Stimulated activated CD4-positive, alpha-beta T cell treated with anti-CD3 and anti-CD28 coated beads, Interleukin-12 subunit alpha, Interleukin-12 subunit beta, amount 100 ng/mL, for 48 hours (primary cell): ENCODE measurements around the gene PTPN14.
"Not testable (repeated sequence)": the region's sequence is repeated elsewhere in the genome, so short reads cannot be mapped to it uniquely, and the experiment has no call there.

Source experiments
- DNase-seq, 3 donors: peaks; one replicate each; pipeline ENCODE4 v3.0.0-alpha.2; 2020; ENCODE audit warnings: low read depth in 2 of 3, low spot score in 1 of 3

The PTPN14 gene

DNA sequence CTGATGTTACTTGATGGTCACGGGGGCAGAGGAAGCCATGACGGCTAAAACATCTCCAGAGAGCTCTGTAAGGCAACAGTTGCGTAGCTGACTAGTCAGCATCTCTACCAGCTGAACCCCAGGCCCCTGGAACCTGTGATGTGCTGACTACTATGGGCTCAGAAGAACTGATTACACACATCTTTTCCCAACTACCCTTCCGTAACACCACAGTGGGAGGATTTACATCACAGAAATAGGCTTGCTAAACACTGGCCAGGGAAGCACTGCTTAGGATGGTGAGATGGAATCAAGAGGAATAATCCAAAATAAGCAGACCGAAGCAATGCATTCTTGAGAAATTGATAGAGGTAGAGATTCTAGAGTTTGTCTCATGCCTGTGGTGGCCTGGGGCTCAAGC, 148.0 kb downstream of the PTPN14 start:
- DNase-seq: no peak

DNA sequence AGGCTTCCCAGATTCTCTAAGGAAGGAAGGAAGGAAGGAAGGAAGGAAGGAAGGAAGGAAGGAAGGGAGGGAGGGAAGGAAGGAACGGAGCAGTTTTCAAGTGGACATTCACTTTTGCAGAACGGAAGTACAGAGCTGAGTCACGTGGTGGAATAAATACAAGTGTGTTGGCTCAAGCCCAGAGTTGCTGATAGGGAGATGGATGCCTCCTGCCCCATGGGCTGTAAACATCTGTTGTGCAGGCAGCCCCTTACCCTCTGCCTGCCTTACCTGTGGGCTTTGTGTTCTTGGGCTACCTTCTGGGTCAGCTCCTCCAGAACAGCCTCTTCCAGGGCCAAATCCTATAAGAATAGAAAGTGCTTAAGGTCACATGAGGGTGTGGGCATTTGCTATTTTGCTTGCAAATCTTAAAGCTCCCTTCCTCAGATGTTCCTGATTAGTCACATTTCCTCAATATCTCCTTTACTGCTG, 148.8 kb downstream of the PTPN14 start:
- no peak for DNase-seq

DNA sequence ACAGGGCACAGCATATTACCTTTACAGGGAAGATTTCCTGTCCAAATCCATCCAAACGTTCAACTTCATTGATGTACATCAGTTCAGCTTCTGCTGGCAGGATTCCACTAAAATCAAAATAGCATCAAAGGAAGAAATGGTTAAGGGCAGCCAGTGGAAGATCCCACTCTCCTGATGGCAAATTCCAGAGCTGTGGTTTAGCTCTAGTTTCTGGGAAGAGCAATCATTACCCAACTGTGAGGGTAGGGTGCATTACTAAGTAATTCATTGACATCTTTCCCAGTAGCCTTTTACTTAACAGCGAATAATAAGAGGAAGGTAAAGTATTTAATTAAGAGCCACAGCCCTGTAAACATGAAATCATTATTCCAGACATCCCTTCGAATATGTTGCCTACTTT, 149.7 kb downstream of the PTPN14 start:
- DNase-seq: no peak

DNA sequence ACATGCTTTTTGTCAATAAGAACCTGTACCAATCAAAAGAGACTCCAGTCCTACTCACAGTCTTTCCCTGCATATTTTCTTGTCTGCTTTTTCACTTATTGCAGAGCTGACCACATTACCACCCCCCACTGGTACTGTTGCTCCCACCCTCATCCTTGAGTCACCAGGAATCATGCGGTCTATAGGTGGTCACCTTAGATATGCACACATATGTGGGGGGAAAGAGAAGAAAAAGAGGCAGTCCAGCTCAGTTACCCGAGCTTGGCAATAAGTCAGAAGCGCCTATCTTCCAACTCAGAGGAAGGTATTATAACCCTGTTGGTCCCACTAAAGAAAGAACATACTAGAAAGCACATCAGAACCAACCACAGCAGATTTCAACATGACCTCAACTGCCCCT, 151.3 kb downstream of the PTPN14 start:
- DNase-seq: no peak

DNA sequence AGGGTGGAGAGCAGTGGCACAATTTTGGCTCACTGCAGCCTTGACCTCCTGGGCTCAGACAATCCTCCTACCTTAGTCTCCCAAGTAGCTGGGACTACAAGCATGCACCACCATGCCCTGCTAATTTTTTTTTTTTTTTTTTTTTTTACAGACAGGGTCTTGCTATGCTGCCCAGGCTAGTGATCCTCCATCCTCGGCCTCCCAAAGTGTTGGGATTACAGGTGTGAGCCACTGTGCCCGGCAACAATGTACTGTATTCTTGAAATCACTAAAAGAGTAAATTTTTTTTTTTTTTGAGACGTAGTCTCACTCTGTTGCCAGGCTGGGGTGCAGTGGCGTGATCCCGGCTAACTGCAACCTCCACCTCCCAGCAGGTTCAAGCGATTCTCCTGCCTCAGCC, 152.9 kb downstream of the PTPN14 start:
- no peak for DNase-seq

DNA sequence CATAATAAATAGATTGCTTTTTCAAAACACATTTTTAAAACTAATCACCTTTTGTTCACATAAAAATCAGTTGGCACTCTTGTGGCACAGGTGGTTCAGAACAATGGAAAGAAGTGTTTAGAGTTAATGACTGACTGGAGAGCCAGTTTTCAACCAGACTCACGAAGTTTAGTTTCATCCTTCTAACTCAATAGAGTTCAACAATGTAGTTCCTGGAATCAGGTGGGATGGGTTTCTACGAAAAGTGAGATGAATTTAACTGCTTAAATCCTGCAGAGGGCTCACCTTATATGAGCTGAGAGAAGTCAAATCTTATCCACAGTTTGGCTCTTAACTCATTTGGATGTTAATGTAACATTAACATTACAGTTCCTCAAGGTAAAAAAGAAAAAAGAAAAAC, 153.9 kb downstream of the PTPN14 start:
- DNase-seq: no peak

DNA sequence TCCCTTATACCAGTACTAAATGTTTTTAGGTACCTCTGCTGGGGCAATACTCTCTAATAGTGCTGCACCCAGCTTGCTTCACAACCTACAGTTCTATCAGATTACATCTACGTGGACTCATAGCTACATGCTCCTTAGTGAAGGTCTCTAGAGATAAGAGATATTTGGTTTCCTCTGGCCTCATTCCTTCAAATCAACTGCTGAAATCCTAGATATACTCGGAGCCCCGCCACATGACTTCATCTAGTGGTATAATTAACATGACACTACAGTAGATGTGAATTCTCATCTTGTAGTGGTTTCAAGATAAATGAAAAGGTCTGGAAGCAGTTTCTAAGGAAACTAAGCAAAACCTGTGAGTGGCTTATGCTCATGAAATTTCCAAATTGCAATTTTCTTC, 155.1 kb downstream of the PTPN14 start:
- no peak for DNase-seq

DNA sequence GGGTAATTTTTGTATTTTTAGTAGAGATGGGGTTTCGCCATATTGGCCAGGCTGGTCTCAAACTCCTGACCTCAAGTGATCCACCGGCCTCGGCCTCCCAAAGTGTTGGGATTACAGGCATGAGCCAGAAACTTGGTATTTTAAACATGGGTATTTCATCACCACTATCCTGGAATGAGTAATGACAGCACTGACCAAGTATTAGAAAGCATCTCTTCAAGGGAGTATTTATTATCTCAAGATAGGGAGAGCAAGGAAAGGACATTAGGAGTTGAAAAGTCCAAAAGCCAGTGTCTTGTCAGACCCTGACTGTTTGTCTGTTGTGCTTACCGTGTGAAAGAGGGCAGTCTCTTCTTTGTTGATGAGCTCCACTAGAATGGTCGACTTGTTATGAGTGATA, 156.8 kb downstream of the PTPN14 start:
- not testable (repeated sequence) for DNase-seq

DNA sequence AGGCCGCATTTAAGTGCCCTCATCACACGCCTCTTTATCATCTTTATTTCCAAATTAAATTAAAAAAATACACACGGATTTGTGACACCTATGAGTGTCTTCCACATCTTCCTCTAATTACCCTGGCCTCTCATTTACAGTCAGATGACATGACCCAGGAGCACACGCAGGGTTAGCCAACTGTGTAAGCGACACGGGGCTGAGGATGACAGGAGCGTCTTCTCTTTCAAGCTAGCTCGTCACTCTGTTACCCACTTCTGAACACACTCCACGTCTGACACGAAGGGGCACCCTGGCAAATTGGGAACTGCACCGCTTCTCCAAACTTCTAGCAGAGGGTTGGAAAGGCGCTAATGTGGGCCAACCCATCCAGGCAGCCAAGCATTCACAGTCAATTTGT, 158.3 kb downstream of the PTPN14 start:
- DNase-seq: no peak

DNA sequence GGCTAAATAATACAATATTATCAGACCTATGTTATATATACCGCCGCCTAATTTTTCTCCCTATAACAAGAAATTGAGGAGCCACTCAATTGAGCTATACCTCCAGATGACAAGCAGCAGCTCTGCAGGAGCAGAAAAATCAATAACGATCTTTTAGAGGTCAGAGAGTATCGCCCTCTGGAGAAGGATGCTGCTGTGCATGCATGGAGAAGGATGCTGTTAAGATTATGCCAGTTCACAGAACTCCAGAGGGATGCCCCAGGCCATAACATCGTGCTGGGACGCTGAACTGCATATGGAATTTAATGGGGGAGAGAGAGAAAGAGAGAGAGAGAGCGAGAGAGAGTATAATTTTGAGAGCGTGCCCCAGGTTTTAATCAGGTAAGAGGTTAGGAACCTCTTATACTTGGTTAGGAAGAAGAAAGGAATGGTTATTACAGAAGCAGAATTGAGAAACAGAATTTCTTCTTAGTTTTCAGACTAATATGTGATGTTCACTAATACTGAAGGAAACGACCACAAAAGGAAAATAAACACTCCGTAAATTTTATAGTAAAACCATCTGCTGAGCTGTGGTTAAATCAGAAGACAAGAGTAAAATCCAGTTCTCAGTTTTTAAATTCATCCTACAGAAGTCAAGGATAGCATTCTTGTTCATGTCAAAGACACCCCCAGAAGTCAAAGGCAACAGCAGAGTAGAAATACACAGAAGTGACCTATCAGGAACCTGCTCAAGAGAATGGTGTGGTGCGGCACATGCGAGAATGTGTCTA, 159.3 kb downstream of the PTPN14 start:
- no peak for DNase-seq

DNA sequence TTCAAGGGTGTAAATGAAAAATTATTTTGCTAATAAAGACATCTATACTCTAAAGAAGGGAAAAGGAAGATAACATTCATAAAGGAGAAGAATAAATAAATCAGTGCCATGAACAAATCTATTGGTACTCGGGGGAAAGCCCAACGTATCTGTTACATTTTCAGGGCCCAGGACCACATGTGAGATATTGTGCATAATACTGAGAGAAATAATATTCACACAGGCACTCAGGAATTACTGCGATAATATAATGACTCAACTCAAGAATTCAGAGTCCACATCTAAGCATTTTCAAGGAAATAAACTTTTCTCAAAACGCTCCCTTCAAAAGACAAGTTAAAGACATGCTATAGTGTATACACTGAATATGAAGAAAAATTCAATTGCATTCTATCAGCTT, 161.7 kb downstream of the PTPN14 start:
- no peak for DNase-seq

DNA sequence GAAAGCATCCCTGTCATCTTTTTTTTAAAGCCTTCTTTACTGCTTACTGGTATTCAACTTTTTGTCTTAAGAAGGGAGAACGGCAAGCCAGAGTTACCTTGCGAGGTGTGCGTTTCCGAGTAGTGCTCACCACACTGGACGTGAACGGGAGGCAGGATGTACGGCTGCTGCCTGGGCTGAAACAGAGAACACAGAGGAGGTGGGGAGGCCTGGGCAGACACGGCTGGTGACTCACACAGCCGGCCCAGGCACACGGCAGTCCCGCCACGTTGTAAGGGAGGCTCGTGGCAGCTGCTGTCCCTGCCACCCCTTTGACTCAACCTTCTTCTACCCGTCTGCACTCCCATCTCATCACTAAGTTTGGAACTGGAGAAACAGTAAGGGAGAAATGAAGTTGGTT, 164.7 kb downstream of the PTPN14 start:
- no peak for DNase-seq

DNA sequence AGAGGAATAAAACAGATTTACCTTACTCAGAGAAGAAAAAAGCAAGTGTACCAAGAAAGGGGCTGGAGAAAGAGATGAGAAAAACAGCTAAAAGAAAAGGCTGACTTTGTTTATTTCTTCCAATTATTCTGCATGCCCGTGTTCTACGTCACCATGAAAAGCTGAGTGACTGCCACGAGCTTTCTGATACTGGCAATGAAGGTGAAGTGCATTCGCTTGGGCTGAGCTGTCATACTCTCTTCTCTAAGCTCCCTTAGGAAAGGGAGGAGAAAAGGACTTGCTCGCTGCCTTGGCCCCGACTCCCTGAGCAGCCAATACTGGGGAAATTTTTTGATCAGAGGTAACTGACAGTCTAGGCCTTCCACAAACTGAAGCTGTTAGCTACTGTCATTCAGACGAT, 165.1 kb downstream of the PTPN14 start:
- no peak for DNase-seq

DNA sequence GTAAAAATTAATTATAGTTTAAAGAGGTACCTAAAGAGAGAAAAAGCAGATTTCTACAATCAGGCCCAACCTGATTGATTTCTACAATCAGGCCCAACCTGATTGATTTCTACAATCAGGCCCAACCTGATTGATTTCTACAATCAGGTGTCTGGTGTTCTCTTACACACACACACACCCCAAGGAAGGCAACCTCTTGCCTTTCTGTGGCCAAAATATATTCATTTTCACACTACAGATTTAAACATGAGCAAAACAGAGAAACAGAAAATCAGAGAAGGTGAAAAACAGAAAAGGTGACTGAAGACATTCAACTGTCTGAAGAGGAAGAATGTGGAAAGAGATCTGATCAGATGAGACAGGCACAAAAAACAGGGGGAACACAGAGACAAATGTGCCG, 166.0 kb downstream of the PTPN14 start:
- DNase-seq: no peak

DNA sequence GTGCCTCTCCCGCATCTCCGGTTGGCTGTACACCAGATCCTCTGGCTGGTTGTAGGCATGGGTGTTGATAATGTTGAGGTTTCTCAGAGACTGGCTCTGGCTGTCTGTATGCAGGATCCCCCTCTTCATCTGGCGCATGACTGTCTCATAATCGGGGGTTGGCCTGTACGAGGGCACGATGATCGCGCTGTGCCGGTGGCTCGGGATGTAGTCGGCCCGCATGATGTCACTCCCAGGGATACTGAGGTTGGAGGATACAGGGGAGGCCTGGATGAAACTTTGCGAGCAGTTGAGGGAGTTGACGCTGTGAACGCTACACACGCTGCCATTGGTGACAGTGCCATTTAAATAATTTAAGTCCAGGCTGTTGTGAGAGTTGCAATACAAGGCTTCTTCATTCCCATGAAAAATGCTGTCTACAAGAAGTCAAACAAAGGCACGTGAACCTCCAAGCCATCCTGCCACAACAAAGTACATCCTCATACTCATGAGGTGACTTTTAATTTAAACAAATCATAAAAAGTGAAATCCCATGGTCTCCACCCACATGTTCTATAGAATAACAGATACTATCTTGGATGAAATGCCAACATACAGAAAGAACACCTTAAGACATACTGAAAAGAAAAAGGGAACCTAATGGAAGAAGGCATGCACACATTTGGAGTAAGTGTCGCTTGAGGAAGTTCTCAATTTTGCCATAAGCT, 166.9 kb downstream of the PTPN14 start:
- DNase-seq: no peak

DNA sequence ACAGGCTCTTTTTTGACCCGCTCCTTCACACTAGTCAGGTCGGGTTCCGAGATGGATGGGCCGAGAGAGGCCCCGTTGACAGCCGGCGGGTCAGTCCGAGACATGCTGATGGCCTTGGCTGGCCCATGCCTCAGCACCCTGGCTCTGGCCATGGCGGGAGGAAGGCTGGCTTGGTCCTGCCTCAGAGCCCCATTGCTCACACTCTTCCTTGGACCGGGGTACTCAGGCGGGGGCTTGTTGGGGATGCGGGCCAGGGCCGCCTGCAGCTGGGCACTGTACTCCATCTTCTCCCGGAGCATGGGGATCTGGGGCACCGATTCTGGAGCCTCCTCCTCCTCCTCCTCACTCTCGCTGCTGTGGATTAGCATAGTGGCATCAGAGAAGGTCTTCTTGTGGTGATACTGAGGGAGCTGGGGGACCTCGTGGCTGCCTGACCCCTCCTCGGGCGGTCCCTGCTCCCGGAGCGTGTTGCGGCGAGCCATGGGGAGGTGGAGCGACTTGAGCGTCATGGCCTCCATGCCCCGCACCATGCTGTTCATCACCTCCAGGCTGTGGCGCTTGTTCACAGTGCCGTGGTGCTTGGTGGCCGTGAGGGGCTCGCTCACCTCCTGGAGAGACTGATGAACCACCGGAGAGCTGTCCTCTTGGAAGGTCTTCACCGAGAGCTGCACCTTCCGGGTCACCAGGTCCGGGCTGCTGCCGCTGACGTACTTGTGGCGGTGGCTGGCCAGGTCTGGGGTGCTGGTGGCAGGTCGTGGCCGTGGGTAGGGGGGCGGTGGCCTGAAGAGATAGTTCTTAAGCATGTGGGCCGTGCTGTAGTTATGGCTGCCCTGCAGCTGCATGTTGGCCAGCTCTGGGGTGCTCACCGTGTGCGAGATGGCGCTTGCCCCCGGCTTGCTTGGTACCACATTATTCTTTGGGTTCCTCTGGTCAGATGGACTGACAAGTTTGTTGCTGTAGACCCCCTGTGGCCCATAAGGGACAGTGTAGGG, 167.7 kb downstream of the PTPN14 start:
- DNase-seq: no peak

DNA sequence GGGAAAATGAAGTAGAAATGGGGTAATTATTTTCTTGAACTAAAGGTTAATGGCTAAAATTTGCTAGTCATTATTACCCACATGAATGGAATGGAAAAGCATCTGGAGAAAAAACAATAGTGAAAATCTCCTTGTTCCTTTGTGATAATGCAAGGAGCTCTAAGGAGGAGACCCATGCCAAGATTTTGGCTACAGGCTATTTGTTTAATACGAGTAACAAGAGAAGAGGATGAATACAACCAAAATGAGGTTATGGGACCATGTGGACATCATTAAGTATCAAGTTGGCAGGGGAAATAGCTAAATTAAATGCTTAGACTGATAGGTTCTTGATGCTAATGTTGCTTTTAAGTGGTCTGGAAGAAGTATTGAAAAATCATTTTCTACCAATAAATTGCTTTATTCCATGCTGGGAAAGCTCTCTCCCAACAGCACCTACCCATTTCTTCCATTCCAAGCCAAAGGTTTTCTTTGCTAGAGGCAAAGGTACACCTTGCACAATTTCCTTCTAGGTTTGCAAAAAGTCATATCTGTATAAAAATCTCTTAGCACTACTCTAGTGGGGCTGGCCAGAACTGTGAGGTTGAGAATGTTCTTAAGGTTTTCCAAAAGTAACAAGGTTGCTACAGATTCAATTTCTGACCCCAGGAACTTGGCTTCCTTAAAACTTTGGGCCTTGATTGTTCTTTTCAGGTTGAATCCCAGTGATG, 170.3 kb downstream of the PTPN14 start:
- DNase-seq: no peak

DNA sequence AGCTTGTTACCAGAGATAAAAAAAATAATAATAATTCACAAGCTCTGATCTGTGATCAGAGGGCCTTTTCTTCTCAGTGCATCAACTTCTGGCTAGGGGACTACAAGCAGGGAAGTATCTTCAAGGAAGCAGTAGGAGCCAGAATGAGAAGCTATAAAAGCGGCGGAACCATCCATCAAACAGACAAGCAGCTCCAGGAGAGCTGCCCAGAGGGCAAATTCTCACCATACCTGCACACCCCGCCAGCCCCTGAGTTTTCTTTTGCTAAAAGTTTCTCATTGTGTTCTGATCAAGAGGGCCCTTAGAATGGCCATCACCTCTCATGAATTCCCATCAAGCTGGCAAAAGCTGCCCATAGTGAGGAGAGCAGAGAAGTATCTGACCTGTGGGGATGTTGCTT, 171.0 kb downstream of the PTPN14 start:
- DNase-seq: no peak

DNA sequence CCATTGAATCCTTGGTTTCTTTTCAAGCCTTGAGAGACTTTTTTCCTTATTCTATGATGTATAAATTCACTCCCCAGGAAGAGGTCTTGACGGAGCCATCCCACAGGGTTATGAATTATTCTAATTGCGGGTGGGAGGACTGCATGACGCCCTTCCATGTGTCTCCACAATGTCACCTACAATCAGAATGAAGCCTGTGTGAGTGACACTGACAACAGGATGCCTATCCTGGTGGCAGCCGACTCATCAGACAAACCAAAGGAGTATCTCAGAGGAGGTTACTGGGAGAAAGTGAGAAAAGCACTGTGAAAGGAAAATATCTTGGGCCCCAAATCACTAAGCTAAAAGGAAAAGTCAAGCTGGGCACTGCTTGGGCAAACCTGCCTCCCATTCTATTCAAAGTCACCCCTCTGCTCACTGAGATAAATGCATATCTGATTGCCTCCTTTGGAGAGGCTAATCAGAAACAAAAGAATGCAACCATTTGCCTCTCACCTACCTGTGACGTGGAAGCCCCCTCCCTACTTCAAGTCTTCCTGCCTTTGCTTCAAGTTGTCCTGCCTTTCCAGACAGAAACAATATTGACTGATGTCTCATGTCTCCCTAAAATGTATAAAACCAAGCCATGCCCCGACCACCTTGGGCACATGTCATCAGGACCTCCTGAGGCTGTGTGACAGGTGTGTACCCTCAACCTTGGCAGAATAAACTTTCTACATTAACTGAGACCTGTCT, 172.0 kb downstream of the PTPN14 start:
- DNase-seq: no peak

DNA sequence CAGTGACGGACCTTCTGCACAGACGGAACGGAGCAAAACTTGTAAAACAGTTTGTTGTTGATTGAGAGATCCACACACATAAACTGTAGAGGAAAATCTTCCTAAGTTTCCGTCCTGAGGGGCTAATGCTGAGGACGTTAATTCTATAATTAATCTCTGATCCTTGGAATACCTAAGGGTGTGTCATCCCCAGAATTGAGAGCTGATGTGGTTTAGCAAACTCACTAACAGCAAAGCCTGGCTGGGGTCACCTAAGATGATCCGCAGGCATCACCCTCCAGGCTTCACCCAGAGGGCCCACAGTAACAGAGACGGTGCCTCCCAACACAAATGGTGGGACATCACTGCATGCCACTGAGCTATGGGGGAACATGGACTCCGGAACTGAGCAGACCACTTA, 172.9 kb downstream of the PTPN14 start:
- no peak for DNase-seq
